Activated naive CD8-positive, alpha-beta T cell (primary cell): ENCODE results near the gene CNN2.

Experiments used
- H3K27ac Mint-ChIP-seq: one replicate; pipeline ENCODE4 v1.8.0; 2021; ENCODE audit warnings: mixed read lengths
- H3K27me3 Mint-ChIP-seq: one replicate; pipeline ENCODE4 v1.8.0; 2021; ENCODE audit warnings: mixed read lengths
- H3K36me3 Mint-ChIP-seq: one replicate; pipeline ENCODE4 v1.8.0; 2021; ENCODE audit warnings: mixed read lengths
- H3K4me1 Mint-ChIP-seq: one replicate; pipeline ENCODE4 v1.8.0; 2021; ENCODE audit warnings: low read depth, mixed read lengths
- H3K4me3 Mint-ChIP-seq: one replicate; pipeline ENCODE4 v1.8.0; 2021; ENCODE audit warnings: mild to moderate bottlenecking, mixed read lengths
- H3K9me3 Mint-ChIP-seq: one replicate; pipeline ENCODE4 v1.8.0; 2021; ENCODE audit warnings: low read depth, mixed read lengths

Gene CNN2

GRCh38 chr19:1055886-1056620 lies 29.6 kb downstream of the CNN2 start:
- peaks cover 14% of the 10 kb centered on the region for H3K36me3 Mint-ChIP-seq
- peaks cover 15% of the 10 kb centered on the region for H3K4me1 Mint-ChIP-seq
- no peaks in the 10 kb centered on the region for H3K27me3 Mint-ChIP-seq
- H3K4me3 Mint-ChIP-seq = no peak overlapping the region
- no peaks in the 10 kb centered on the region for H3K9me3 Mint-ChIP-seq
- no peak overlapping the region for H3K27ac Mint-ChIP-seq

GRCh38 chr19:1057176-1057855 lies 30.9 kb downstream of the CNN2 start:
- peak overlapping the region; percentile 84 for H3K27ac Mint-ChIP-seq

GRCh38 chr19:1058112-1058511 lies 31.7 kb downstream of the CNN2 start:
- Mint-ChIP-seq H3K36me3 (peaks cover 14% of the 10 kb centered on the region), H3K27ac (peak overlapping the region; percentile 28), H3K9me3 (no peaks in the 10 kb centered on the region)

More at GRCh38 chr19:1057176-1057855, 30.9 kb downstream of the CNN2 start:
- no peaks in the 10 kb centered on the region for H3K9me3 Mint-ChIP-seq
- H3K4me3 Mint-ChIP-seq = no peak overlapping the region
- H3K27me3 Mint-ChIP-seq = no peaks in the 10 kb centered on the region
- peaks cover 15% of the 10 kb centered on the region for H3K4me1 Mint-ChIP-seq
- peaks cover 14% of the 10 kb centered on the region for H3K36me3 Mint-ChIP-seq

GRCh38 chr19:1060689-1061088 lies 34.3 kb downstream of the CNN2 start:
- Mint-ChIP-seq H3K9me3 (no peaks in the 10 kb centered on the region), H3K36me3 (peaks cover 14% of the 10 kb centered on the region), H3K27me3 (no peaks in the 10 kb centered on the region), H3K27ac (no peak overlapping the region), H3K4me1 (peaks cover 25% of the 10 kb centered on the region), H3K4me3 (no peak overlapping the region)

More at GRCh38 chr19:1058112-1058511, 31.7 kb downstream of the CNN2 start:
- H3K4me3 Mint-ChIP-seq = no peak overlapping the region
- no peaks in the 10 kb centered on the region for H3K27me3 Mint-ChIP-seq
- H3K4me1 Mint-ChIP-seq = peaks cover 13% of the 10 kb centered on the region

- H3K4me3 Mint-ChIP-seq = no peak overlapping the region
- H3K27me3 Mint-ChIP-seq = no peaks in the 10 kb centered on the region
- peaks cover 9% of the 10 kb centered on the region for H3K36me3 Mint-ChIP-seq
- H3K4me1 Mint-ChIP-seq = peaks cover 29% of the 10 kb centered on the region
- H3K27ac Mint-ChIP-seq = no peak overlapping the region
- H3K9me3 Mint-ChIP-seq = no peaks in the 10 kb centered on the region
Observed at GRCh38 chr19:1061987-1062386, 35.6 kb downstream of the CNN2 start.

- no peak overlapping the region for H3K27ac Mint-ChIP-seq
- H3K4me1 Mint-ChIP-seq = peaks cover 25% of the 10 kb centered on the region
- H3K4me3 Mint-ChIP-seq = no peak overlapping the region
- H3K27me3 Mint-ChIP-seq = no peaks in the 10 kb centered on the region
- peaks cover 6% of the 10 kb centered on the region for H3K36me3 Mint-ChIP-seq
- no peaks in the 10 kb centered on the region for H3K9me3 Mint-ChIP-seq
Observed at GRCh38 chr19:1062387-1063029, 36.1 kb downstream of the CNN2 start.

- Mint-ChIP-seq H3K27ac (no peak overlapping the region), H3K27me3 (no peaks in the 10 kb centered on the region), H3K4me3 (no peak overlapping the region), H3K36me3 (peaks cover 2% of the 10 kb centered on the region), H3K9me3 (no peaks in the 10 kb centered on the region), H3K4me1 (peaks cover 20% of the 10 kb centered on the region)
Observed at GRCh38 chr19:1063030-1063908, 36.9 kb downstream of the CNN2 start.

- Mint-ChIP-seq H3K9me3 (no peaks in the 10 kb centered on the region), H3K36me3 (peaks cover 5% of the 10 kb centered on the region), H3K27me3 (no peaks in the 10 kb centered on the region), H3K27ac (no peak overlapping the region), H3K4me1 (peaks cover 24% of the 10 kb centered on the region), H3K4me3 (no peak overlapping the region)
Observed at GRCh38 chr19:1063909-1064660, 37.7 kb downstream of the CNN2 start.

- peaks cover 30% of the 10 kb centered on the region for H3K4me1 Mint-ChIP-seq
- no peaks in the 10 kb centered on the region for H3K9me3 Mint-ChIP-seq
- no peak overlapping the region for H3K27ac Mint-ChIP-seq
Observed at GRCh38 chr19:1064661-1065605, 38.5 kb downstream of the CNN2 start.

GRCh38 chr19:1065606-1066109 lies 39.2 kb downstream of the CNN2 start:
- H3K9me3 Mint-ChIP-seq = no peaks in the 10 kb centered on the region

More at GRCh38 chr19:1064661-1065605, 38.5 kb downstream of the CNN2 start:
- Mint-ChIP-seq H3K36me3 (peaks cover 5% of the 10 kb centered on the region), H3K4me3 (peak overlapping the region; percentile 63), H3K27me3 (no peaks in the 10 kb centered on the region)

GRCh38 chr19:1066251-1066747 lies 39.9 kb downstream of the CNN2 start:
- Mint-ChIP-seq H3K27me3 (no peaks in the 10 kb centered on the region), H3K27ac (no peak overlapping the region), H3K4me3 (no peak overlapping the region), H3K36me3 (peaks cover 5% of the 10 kb centered on the region), H3K4me1 (peaks cover 32% of the 10 kb centered on the region), H3K9me3 (no peaks in the 10 kb centered on the region)

More at GRCh38 chr19:1065606-1066109, 39.2 kb downstream of the CNN2 start:
- H3K27me3 Mint-ChIP-seq = no peaks in the 10 kb centered on the region
- peak overlapping the region; percentile 63 for H3K4me3 Mint-ChIP-seq
- no peak overlapping the region for H3K27ac Mint-ChIP-seq
- H3K4me1 Mint-ChIP-seq = peaks cover 32% of the 10 kb centered on the region
- peaks cover 5% of the 10 kb centered on the region for H3K36me3 Mint-ChIP-seq

GRCh38 chr19:1066748-1067340 lies 40.4 kb downstream of the CNN2 start, which contains the start of gene ARHGAP45:
Gene ARHGAP45, plus strand, starts transcription at chr19:1067167. Its CDS starts 239 bp downstream, at chr19:1067406.
- H3K4me3 Mint-ChIP-seq = peak within 1 kb of the TSS; percentile 91

More at GRCh38 chr19:1066748-1067340, 40.4 kb downstream of the CNN2 start, which contains the start of gene ARHGAP45:
- Mint-ChIP-seq H3K36me3 (peaks cover 8% of the 10 kb centered on the region), H3K27me3 (no peaks in the 10 kb centered on the region), H3K27ac (peak within 1 kb of the TSS; percentile 64), H3K9me3 (no peaks in the 10 kb centered on the region), H3K4me1 (peaks cover 35% of the 10 kb centered on the region)
